CD4-positive, alpha-beta T cell treated with Interleukin-6 for 4 hours (primary cell): Measurements from ENCODE around the gene FHDC1.
"Not testable (repeated sequence)": the region's sequence is repeated elsewhere in the genome, so short reads cannot be mapped to it uniquely, and the experiment has no call there.

Source experiments
- DNase-seq: peaks from one replicate; pipeline ENCODE4 v3.0.0-alpha.2; 2020; ENCODE audit warnings: mixed read lengths

FHDC1 gene, protein sequence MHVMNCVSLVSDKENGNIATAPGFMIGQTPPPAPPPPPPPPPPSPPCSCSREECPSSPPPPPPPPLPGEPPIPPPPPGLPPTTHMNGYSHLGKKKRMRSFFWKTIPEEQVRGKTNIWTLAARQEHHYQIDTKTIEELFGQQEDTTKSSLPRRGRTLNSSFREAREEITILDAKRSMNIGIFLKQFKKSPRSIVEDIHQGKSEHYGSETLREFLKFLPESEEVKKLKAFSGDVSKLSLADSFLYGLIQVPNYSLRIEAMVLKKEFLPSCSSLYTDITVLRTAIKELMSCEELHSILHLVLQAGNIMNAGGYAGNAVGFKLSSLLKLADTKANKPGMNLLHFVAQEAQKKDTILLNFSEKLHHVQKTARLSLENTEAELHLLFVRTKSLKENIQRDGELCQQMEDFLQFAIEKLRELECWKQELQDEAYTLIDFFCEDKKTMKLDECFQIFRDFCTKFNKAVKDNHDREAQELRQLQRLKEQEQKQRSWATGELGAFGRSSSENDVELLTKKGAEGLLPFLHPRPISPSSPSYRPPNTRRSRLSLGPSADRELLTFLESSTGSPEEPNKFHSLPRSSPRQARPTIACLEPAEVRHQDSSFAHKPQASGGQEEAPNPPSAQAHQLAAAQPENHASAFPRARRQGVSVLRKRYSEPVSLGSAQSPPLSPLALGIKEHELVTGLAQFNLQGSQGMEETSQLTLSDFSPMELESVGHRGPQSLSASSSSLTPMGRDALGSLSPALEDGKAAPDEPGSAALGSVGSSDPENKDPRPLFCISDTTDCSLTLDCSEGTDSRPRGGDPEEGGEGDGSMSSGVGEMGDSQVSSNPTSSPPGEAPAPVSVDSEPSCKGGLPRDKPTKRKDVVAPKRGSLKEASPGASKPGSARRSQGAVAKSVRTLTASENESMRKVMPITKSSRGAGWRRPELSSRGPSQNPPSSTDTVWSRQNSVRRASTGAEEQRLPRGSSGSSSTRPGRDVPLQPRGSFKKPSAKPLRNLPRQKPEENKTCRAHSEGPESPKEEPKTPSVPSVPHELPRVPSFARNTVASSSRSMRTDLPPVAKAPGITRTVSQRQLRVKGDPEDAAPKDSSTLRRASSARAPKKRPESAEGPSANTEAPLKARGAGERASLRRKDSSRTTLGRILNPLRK

DNA sequence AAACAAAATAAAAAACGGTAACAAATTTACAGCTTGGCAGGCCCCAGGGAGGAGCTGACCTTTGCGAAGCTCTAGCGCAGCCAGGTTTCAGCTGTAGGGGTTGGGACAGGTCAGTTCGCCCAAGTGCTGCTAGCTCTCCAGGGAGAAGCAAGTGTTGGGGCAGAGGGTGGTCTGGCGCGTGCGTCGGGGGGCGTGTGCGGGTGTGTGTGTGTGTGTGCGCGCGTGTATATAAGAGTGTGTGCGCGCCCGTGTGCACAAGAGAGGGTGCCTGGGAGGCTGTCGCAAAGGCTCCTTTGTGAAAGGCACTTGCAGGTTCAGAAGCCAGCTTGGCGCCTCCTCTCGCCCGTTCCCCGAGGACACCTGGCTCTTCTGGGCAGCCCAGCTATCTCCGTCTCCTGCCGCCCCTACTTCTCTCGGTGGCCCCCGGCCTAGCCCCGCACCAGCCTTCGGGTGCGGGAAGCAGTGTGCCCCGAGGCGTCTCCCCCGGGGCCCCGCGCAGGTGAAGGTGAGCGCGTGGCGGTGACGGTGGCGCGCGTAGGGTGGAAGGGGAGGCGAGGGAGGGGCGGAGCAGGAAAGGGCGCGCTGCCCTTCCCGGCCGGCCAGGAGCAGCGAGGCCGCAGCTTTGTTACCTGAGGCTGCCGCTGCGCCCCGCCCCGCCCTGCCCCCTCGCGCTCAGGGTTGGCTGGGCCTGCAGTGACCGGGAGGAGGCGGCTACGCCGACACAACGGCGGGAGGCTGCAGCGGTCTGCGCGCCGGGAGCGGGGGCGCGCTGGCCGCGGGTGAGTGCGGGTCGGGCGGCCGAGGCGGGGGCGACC is at the start of gene FHDC1:
Gene FHDC1, plus strand, starts transcription at position 693 of the 815 bp plus-strand sequence. CDS start 6,735 bp downstream, outside the sequence.
- DNase-seq: no peak

DNA sequence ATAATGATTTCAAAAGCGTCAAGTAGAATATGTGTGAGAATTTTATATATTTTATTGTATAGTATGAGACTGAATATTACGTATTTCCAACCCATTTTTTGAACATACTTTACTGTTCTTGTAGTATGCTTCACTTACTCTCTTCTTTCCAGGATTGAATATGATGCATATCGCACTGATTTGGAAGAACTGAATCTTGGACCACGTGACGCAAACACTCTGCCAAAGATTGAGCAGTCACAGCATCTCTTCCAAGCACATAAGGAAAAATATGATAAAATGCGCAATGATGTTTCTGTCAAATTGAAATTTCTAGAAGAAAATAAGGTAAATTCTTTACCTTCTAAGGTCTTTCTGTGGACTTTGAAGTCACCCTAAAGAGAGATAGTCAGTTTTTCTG is 48.1 kb upstream of the FHDC1 start:
- DNase-seq: no peak

DNA sequence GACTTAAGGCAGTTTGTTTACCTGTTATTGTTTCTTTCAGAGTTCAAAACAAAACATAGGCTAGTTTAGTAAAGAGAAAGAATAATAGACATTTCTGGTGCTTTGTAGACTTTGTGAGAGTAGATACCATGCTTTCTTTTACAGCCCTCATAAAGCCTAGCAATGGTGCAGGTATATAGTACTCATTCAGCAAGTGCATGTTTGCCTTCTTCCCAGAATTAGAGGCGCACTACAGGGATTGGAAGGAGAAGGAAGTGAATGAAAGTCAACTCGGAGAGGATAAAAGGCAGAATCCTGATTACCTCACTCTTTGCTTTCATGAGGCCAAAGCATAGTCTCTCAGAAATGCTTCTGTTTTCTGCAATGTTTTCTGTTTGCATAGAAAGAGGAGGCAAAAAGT is 43.1 kb upstream of the FHDC1 start:
- no peak for DNase-seq

DNA sequence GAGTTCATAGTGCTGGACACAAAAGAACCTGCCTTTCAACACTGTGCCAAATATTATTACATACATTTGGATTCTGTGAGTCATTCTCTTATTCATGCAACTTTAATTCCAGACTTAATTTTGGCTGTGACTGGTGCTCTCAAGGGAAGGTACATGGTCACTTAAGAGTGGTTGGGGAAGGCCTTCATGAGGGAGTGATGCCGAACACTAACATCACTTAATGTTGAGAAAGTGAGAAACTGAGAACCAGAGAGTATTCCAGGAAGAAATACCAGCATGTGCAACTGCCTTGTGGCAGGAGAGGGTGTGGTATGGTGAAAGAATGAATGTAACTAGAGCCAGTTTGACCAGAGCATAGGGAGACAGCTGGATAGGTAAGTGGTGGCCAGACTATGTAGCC is 41.5 kb upstream of the FHDC1 start:
- no peak for DNase-seq

DNA sequence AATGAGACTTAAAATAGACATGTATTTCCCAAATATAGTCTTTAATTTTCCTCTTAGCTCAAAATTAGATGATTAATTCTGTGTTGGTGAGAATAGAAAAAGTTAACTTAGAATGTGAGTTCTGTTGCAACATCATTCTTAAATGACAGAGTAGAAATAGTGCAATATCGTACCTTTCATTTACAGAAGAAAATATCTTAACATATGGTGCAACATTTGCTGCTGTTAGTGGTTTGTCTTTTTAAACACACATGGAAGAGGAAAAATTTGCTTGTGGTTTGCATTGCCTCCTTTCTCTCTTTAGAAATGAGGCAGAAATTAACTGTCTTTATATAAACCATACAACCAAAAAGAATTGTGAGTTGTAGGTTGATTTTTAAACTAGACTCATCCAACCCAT is 39.3 kb upstream of the FHDC1 start:
- no peak for DNase-seq

DNA sequence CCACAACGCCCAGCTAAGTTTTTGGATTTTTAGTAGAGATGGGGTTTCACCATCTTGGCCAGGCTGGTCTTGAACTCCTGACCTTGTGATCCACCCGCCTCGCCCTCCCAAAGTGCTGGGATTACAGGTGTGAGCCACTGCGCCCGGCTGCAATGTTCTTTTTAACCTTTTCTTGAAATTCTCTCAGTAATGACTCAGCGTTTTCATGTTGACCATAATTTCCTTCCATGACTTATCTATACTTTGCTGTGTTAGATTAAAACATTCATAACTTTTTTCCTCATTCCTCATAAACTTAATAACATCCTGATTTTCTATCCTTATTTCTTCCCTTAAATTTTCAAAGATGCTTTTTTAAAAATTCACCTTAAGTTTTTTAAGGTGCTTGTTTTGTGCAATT is 38.0 kb upstream of the FHDC1 start:
- DNase-seq: not testable (repeated sequence)

DNA sequence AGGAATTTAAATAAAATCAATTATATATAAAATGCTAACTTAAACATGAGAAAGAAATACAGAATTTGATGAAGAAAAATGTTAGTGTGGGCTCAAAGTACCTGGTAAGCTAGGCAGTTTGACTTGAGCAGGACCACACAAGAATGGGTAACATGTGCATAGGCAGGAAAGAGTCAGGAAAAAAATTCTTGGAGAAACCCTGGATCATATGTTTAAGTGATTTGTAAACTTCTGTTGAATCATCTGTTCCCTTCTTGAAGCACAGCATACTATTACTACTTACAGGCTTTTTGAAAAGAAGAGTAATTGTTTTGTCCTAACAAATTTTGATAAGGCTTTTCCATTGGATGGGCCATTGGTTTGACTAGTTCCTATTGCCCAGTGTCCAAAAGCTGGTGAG is 37.5 kb upstream of the FHDC1 start:
- no peak for DNase-seq

DNA sequence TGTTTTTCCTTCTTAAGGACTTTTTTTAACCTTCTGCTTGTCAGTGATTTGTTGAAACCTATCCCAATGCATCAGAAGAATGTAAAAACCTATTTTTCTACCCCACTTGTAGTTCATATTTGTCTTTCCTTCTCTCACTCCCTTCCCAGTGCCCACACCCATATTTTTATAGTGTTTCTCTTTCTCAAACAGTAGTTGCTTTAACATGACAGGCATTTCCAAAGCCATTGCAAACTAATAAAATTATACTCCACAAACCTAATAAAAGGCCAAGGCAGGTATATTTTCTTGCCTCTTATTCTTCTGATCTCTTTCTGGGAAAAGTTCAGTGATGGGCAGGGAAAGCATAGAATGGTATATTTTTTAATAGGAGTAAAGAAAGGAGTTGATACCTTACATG is 35.7 kb upstream of the FHDC1 start:
- no peak for DNase-seq

DNA sequence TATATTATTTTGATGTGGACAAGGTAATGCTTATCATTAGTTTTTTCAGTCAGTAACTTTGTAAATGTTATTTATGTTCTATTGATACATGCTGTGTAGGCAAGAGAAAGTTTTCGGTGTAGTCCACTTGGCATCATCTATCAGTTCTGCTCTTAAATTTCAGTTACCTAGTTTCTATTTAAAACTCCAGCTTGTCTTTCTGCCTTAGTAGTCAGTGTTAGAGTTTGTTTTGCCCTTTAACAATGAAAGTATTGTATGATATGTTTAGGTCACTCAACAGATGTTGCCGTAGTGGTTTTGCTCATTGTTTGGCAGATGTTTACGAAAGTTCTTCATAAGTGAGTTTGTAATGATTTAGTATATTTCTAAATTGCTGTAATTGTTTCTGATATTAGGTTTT is 34.9 kb upstream of the FHDC1 start:
- no peak for DNase-seq

DNA sequence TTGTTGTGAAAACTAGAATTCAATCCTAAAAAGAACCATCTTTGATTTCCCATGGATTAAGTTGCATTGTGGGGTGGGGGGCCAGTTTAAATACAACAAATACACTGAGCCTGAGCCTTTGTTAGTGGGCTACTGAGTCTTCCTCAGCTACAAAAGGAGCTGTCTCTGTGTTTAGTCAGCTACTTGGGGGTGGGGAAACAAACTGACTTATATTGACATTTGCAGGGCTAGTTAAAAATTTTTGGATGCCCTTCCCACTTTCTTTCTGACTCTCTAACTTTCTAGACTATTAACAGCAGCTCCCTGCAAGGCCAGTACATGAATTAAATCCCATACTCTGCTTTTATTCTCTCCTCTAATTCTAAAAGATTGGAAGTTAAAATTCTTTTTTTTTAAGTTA is 32.5 kb upstream of the FHDC1 start:
- DNase-seq: no peak

DNA sequence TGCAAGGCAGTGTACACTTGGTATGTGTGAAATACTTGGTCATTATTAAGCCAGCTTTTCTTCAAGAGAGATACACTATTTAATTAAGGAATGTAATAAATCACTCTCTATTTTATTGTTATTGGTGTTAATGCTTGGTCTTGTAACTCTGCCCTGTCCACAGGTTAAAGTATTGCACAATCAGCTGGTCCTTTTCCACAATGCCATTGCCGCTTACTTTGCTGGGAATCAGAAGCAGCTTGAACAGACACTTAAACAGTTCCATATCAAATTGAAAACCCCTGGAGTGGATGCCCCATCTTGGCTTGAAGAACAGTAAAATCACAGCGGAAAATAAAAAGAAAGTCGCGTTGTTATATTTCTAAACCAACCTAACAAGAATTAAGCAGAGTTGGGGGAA is 26.2 kb upstream of the FHDC1 start:
- DNase-seq: no peak

DNA sequence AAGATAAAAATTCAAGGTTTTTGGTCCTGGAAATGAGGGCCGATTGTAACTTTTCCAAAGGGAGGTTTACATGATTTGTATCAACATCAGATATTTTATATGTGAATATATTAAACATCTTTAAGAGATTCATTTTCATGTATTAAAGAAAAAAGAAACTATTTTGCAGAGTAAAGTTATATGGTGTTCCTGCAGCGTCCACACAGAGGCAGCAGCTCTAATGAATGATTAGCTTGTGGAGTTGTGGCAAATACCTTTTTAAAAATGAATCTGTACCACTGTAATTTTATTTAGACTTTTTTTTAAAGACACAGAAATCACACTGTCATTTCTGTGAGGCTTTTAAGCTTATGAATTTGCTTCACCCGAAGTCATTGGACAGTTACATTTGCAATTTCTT is 25.6 kb upstream of the FHDC1 start:
- DNase-seq: no peak

DNA sequence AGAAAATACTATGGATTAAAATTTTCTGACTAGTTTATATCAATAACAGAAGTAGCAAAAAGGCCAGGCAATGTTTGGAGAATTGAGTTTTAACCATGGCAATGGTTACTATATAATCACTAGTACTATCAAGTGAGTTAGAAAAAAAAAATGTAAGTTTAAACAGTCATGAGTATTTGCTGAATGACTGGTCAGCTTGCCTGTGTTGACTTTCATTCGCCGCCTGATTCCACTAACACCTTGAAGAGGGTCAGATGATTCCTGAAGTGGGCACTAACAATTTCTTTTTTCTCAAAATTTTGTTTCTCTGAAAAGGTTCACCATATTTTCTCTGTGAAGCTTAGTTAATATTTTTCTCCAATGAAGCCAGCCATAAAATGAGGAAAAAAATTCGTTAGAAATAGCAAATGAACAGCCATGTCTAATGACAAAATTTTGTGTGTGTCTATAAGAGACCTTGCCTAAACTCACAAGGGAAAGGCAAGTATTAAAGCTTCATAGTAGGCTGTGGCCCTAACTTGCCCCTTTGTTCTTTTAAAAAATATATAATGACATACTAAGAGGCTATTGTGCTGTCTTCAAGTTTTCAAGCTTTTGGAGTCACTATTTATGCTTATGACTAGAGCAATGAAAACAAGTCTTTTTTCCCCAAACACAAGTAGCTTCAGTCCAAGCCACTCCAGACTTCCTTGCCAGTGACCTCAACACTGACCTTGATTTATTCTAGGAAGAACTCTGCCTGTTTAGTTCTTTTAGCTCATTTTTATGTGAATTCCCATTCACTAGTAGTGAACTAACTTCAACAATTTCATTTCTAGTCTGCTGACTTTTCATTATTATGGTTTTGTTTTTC is 18.4 kb upstream of the FHDC1 start:
- DNase-seq: no peak

DNA sequence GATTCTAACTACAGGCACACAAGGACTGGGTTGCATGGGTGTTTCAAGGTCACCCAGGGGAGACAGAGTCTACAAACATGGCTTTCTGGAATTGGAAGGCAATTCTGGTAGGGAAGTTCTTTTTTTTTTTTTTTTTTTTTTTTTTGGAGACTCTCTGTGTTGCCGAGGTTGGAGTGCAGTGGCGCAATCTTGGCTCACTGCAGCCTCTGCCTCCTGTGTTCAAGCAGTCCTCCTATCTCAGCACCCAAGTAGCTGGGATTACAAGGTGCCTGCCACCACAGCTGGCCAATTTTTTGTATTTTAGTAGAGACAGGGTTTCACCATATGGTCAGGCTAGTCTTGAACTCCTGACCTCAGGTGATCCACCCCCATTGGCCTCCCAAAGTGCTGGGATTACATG is 16.3 kb upstream of the FHDC1 start:
- DNase-seq: no peak

DNA sequence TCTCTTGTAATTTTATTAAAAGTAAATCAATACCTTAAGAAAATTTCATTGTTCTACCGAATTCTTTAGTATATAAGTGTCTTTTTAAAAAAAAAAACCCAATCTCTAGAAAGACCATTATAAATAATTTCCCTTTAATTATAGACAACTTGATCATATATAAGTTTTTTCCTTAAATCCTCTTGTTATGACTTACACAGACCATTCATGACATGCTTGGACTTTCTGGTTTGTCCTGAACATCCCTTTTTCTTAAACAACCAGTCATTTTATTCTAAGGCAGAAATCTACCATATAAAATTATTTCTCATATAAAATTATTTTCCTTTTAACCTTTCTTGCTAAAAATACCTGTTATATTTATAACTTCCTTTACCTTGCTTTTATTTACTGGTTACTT is 15.4 kb upstream of the FHDC1 start:
- no peak for DNase-seq

DNA sequence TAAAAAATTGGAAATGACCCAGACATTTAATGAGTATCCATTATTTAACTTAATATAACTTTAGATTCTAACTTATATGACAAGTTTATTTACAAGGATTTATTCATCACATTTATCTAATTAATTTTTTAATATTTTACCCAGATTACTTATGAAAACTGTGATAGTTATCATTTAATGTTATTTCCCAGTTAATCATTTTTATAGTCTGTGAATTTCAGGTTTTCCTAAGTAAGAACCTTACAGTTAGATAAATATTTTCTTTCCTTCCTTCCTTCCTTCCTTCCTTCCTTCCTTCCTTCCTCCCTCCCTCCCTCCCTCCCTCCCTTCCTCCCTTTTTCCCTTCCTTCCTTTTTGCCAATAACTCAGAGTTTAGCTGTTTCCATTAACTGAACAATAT is 14.8 kb upstream of the FHDC1 start:
- no peak for DNase-seq

DNA sequence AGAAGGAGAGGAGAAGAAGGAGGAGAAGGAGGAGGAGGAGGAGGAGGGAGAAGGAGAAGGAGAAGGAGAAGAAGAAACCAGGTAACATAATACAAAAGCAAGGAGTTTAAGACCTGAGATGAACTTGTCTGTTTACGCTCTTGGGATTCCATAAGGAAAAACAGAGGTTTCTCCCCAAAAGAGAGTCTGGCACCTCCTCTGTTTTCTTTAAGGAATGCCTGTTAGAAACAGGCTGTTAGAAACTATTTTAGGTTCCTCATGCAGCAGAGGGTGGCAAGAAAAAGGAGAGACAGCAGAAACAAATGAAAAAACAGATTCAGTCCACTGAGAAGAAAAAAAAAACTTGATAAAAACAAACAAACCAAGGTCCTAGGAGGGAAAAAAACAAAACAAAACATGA is 10.3 kb upstream of the FHDC1 start:
- no peak for DNase-seq

DNA sequence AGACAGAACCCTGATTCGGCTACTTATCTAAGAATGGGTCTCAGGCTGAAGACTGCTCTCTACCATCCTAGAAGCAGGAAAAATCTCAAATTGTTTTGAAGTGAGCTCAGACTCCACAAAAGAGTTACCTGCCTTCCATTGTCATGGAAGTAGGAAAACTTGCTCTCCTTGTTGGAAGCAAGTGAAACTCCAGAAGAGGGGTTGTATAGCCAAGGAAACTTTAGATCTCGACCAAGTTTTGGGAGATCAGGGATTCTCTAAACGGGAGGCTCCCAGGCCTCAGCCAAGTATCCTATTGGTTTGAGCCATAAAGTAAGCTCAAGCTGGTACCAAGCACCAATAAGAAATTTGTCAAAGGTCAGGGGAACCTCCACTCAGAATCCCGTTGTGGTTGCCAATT is 9.2 kb upstream of the FHDC1 start:
- no peak for DNase-seq

DNA sequence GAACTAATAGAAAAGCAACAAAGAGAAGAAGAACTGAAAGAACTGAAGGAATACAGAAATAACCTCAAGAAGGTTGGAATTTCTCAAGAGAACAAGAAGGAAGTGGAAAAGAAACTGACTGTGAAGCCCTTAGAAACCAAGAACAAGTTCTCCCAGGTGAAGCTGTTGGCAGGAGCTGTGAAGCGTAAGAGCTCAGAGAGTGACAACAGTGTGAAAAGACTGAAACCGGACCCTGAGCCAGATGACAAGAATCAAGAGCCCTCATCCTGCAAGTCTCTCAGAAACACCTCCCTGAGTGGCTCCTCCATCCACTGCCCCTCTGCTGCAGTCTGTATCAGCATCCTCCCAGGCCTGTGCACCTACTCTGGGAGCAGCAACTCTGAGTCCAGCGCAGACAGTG is 8.4 kb upstream of the FHDC1 start:
- no peak for DNase-seq

DNA sequence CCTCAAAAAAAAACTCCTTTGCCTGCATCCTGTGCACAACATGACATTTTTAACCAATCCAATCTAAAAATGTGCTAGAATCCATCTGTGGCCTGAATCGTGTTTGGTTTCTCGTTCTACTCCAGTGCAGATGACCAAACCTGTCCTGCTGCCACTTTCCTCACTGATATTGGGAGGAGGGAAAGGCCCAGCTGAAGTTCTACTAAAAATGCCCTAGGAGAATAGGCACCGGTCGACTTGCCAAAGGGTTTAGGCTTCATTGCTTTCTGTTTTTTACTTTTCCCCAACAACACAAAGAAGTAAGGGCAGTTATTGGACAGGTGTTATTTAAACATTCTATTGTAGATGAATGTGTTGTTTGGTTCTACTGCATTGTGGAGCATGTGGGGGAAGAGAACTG is 7.8 kb upstream of the FHDC1 start:
- no peak for DNase-seq

DNA sequence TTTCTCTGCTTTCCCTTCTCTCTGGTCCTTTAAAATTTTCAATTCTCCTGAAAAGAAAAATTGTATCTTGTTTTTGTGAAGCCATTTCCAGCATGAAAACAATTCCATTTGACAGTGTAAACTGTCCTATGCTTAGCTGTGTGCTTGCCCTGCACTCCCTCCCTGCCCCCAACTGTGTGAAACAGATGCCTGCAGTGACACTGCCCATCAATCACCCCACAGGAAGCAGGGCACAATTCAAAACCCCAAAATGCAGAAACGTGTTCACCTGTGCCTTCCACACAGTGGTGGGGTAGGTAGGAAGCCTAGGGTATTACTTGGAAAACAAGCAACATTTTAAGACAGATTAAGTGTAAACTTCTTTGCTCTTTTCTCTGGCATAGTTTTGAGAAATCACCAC is 6.2 kb upstream of the FHDC1 start:
- no peak for DNase-seq

DNA sequence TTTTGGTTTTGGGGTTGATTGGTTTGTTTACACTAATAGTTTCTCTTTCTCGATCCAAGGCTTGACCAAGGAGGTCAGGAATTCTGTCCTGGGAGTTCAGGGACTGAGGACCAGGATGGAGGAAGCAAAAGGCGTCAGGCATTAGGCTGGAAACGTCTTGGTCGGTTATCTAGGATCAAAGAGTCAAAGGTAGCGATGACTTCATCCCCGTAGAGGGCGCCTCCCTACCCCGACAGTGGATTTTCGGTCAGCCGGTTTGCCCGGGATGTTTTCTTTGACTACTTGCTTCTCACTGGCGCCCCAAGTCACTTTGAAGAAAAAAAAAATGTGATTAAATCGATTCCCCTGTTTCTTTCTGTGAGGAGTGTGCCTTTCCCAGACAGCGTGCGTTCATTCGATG is 980 bp upstream of the FHDC1 start:
- DNase-seq: no peak
